Natural killer cell treated with Interleukin-12 subunit alpha and Interleukin-12 subunit beta and Interleukin-15 and Interleukin-18, amount 100 ng/mL, for 72 hours (primary cell): ENCODE measurements around the gene NR4A2. TPM values are rescaled to one million over a fixed set of nuclear protein-coding genes. Genes with fewer than 3 reads are reported as not detected.

Source experiments
- ATAC-seq, 2 donors: fragments of 150-1000 bp; cut with Tn5 transposase in 1 of 2; sonication (Bioruptor Pico), chemical (Tn5 transposase) in 1 of 2; 2 replicates each; pipeline ENCODE4 v1.10.0; 2021
- DNase-seq: peaks from one replicate; pipeline ENCODE4 v3.0.0; 2022; ENCODE audit warnings: low spot score
- H3K27ac Mint-ChIP-seq, 2 donors: 1 replicate in 1 of 2; 2 replicates in 1 of 2; pipeline ENCODE4 v1.8.0; 2022; ENCODE audit warnings: mixed read lengths in 2 of 2, mild to moderate bottlenecking in 1 of 2, moderate library complexity in 1 of 2
- H3K27me3 Mint-ChIP-seq, 2 donors: 1 replicate in 1 of 2; 2 replicates in 1 of 2; pipeline ENCODE4 v1.8.0; 2022; ENCODE audit warnings: mixed read lengths in 2 of 2
- H3K36me3 Mint-ChIP-seq: one replicate; pipeline ENCODE4 v1.8.0; 2022; ENCODE audit warnings: mixed read lengths
- H3K4me1 Mint-ChIP-seq, 2 donors: 1 replicate in 1 of 2; 2 replicates in 1 of 2; pipeline ENCODE4 v1.8.0; 2022; ENCODE audit warnings: low read depth in 2 of 2, mixed read lengths in 2 of 2, mild to moderate bottlenecking in 1 of 2
- H3K4me3 Mint-ChIP-seq: one replicate; pipeline ENCODE4 v1.8.0; 2022; ENCODE audit warnings: mixed read lengths
- H3K9me3 Mint-ChIP-seq: 2 replicates; pipeline ENCODE4 v1.8.0; 2022; ENCODE audit warnings: mixed read lengths
- total RNA-seq, 2 donors: library from RNA; stranded (reverse); gene quantifications; one replicate each; pipeline ENCODE4 v1.2.3, GENCODE V29; 2022

Gene NR4A2
- total RNA-seq, 2 donors from 2014 or later, result 2.7 to 4.2 TPM

DNA sequence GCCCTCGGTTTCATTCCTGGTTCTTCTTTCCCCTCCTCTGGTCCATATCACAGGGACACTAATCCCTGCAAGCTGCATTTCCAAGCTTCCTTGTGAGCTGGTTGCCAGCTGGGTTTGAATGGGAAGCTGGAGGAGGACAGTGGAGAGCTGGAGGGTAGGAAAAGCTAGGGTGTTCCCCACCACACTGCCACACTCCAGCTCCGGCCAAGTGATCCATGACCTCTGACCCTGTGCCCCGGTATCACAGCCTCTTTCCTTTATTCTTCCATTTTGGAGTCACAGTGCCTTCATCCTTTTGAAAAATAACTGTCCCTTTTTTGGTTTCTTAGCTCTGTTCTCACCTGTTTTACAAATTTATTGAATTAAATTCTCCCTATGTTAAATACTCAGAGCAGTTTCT lies 13.1 kb upstream of the NR4A2 start:
- Mint-ChIP-seq H3K27me3 (no peaks in the 10 kb centered on the region), H3K4me1 (peaks cover 12 to 17% of the 10 kb centered on the region in 2 donors), H3K9me3 (no peaks in the 10 kb centered on the region), H3K27ac (no peak overlapping the region), H3K4me3 (no peak overlapping the region), H3K36me3 (no peaks in the 10 kb centered on the region)
- ATAC-seq (no peak), DNase-seq (no peak)

DNA sequence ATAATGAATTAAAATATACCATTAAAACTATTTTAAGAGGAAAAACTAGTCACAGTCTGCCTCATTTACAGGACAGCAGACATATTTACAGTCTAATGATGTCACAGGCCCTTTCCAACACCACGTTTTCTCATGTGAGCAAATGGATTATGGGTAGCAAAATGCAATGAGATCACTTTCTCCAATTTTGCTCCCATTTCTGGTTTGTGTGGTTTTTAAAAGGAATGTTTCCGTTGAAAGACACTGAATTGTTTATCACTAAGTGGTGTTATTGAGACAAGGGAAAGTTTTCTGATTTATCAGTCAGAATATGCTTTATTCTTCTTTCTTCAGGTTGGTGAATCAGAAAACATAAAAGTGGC lies 11.4 kb upstream of the NR4A2 start:
- no peak for ATAC-seq
- no peaks in the 10 kb centered on the region for H3K36me3 Mint-ChIP-seq
- no peak overlapping the region for H3K4me3 Mint-ChIP-seq
- H3K27me3 Mint-ChIP-seq, result no peaks in the 10 kb centered on the region
- H3K4me1 Mint-ChIP-seq, result peaks cover 17 to 28% of the 10 kb centered on the region in 2 donors
- H3K27ac Mint-ChIP-seq, result peak overlapping the region in 1 of 2 donors; percentile 96
- DNase-seq, result no peak
- H3K9me3 Mint-ChIP-seq, result no peaks in the 10 kb centered on the region

DNA sequence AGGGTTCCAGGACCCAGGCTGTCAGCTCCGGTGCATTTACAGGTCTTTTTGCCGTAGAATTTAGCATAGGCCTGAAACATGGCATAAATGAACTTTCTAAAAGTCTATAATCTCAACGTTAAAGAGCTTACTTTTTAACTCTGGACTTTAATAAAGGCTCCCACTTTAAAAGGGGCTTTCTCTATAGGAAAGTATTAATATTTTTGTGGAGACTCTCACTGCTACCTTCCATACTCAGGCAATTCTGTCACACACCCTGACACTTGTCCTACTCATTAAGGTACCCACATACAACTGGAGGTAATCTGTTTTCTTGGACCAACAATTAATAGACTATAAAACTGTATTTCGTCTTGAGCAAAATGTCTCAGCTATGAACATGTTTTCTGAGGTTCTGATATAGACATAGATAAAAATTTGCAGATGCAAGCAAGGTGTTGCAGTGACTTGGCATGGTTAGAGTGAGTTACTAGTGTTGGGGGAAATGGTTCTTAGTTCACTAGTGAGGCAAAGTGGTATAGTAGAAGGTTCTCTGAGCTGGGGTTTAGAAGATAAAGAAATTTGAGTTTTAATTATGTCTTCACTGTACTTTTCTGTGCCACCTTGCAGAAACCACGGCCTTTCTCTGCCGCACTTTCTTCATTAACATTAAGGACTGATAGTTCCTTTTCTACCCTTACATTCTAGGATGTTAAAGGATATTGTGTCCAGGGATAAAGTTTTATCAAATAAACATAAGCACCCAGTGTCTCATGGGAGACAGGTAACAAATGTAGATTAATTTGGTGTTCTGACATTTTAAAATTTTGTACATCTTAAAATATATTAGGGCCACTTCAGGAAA lies 10.8 kb upstream of the NR4A2 start:
- no peak for ATAC-seq
- H3K36me3 Mint-ChIP-seq, result no peaks in the 10 kb centered on the region

DNA sequence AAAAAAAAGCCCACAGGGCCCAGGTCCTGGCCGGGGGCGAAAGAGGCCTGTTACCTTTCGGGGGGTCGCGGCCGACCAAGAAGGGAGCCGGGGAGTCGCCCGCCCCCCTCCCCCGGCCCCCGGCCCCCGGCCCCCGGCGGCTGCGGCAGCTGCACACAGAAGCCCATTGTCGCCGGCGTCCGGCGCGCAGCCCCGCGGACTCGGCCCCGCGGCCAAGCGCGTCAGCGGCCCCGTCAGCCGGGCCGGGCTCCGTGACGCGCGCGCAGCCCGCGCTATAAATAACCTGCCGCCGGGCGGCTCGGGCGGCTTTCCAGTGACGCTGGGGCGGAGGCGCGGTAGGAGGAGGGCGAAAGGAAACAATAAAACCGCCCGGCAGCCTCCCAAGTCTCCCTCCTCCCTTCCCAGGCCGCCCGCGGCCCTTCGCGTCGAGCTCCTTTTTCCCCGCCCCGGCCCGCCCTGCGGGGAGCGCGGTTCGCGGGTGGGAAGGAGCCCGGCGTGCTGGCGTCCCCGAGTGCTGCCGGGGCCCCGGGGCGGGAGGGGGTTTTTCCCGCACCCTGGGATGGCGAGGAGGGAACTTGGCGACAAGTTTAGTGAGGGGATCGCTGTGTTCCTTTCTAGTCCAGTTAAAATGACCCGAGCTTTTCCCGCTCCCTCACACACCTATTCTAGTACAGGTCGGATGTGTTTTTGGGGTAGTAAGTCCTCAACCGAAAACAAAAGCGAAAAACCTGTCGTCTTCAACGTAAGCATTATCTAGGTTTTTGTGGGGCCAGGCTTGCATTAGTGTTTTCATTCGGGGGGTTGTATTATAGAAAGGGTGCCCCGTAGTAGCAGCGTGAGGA lies 10.0 kb upstream of the NR4A2 start:
- DNase-seq, result peak; percentile 93
- H3K4me3 Mint-ChIP-seq, result peak overlapping the region; percentile 97
- H3K36me3 Mint-ChIP-seq, result no peaks in the 10 kb centered on the region
- peak; percentile 84 to 87 for ATAC-seq
- no peaks in the 10 kb centered on the region for H3K27me3 Mint-ChIP-seq
- H3K9me3 Mint-ChIP-seq, result no peaks in the 10 kb centered on the region
- peaks cover 17 to 28% of the 10 kb centered on the region in 2 donors for H3K4me1 Mint-ChIP-seq
- H3K27ac Mint-ChIP-seq, result peak overlapping the region; percentile 95 to 96

More for the DNA sequence above, 10.8 kb upstream of the NR4A2 start:
- DNase-seq, result no peak
- peaks cover 17 to 28% of the 10 kb centered on the region in 2 donors for H3K4me1 Mint-ChIP-seq
- peak overlapping the region; percentile 86 to 96 for H3K27ac Mint-ChIP-seq
- no peaks in the 10 kb centered on the region for H3K9me3 Mint-ChIP-seq
- H3K27me3 Mint-ChIP-seq, result no peaks in the 10 kb centered on the region
- H3K4me3 Mint-ChIP-seq, result peak overlapping the region; percentile 97

DNA sequence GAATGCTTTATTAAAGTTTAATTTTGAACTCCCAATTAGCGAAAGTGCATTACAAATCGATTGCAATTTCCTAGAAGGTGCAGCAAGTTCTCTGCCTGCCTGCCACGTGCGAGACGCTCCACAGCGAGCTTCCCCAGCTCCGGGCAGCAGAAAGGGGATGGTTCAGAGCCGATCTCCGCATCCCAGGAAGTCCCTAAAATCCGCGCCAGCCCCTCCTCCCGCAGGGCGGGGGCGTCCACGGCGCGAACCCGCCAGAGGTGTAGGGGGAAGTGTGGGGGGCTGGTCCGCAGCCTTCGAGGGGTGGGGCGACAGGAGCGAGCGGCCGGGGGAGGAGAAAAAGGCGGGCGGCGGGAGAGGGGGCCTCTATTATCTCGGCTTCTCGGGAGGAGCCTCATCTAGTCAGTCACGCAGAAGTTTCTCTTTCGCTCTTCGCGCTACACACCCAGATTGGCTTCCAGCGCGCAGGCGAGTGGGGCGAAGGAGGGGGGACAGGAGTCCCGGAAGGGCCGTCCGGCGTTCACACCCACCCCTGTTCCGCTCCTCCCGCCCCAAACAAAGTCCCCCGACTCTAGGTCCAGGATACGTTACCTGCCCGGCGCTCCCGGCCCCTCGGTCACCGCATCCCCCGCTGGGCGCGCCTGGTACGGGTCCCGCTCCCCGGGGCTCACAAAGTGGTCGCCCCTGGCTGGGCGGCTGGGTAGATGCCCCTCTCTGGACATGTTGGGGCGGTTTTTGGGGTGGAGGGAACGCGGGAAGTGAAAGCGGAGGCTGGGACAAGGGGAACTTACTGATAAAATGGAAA lies 9.1 kb upstream of the NR4A2 start:
- Mint-ChIP-seq H3K27ac (peak overlapping the region; percentile 95 to 96), H3K27me3 (no peaks in the 10 kb centered on the region), H3K4me1 (peaks cover 17 to 28% of the 10 kb centered on the region in 2 donors), H3K36me3 (no peaks in the 10 kb centered on the region), H3K4me3 (peak overlapping the region; percentile 97), H3K9me3 (no peaks in the 10 kb centered on the region)
- ATAC-seq (peak; percentile 89 to 91), DNase-seq (peak; percentile 90)

DNA sequence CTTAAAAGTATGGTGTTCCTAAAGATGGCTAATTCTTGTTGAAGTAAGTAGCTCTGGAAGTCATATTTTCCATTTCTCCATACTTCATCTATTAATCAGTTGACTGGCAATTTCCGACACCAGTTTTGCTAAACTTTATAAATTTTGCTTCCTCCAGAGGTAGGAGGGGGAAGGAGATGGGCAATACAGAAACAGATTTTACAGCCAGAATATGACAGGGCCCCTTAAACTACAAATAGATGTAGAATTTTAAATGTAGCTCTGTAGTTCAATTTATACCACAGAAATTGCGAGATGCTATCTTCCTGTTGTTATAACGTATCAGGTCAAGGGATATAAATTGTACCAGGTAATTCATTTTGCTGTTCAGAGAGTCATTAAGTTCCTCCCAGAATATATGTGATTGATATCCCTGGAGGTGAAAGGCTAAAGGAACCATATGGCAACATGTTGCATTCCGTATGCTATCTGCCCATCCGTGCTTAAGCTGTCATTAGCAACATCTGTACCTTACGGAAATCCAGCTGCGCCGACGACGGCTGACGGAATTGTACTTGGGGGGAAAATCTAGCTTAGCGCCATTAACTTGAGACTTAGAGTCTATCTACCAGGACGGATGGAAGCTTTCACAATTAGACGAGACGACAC lies 8.4 kb upstream of the NR4A2 start:
- peak overlapping the region; percentile 97 for H3K4me3 Mint-ChIP-seq
- peaks cover 17 to 28% of the 10 kb centered on the region in 2 donors for H3K4me1 Mint-ChIP-seq
- H3K27ac Mint-ChIP-seq, result peak overlapping the region; percentile 95 to 96
- H3K27me3 Mint-ChIP-seq, result no peaks in the 10 kb centered on the region
- H3K9me3 Mint-ChIP-seq, result no peaks in the 10 kb centered on the region
- ATAC-seq, result no peak
- no peak for DNase-seq
- no peaks in the 10 kb centered on the region for H3K36me3 Mint-ChIP-seq

DNA sequence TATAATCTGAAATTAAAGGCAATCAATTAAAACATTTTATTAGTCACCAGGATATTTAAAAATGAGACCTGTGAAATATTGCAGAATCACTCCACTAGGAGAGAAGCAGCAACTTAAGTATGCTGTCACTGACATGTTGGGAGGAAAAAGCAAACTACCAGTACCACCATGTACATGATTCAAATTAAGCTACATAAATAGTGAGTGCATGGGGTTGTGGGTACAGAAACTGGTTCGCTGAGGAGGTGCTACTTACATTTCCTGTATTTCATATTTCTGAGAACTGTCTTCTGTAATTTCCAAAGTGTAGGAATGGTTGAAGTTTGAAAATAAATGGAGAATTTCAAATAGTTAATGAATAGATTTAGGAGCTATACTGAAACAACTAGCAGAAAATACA lies 7.9 kb upstream of the NR4A2 start:
- ATAC-seq (no peak), DNase-seq (no peak)
- Mint-ChIP-seq H3K36me3 (no peaks in the 10 kb centered on the region), H3K4me3 (peak overlapping the region; percentile 97), H3K9me3 (no peaks in the 10 kb centered on the region), H3K4me1 (peaks cover 21 to 33% of the 10 kb centered on the region in 2 donors), H3K27me3 (no peaks in the 10 kb centered on the region), H3K27ac (peak overlapping the region; percentile 95 to 96)

DNA sequence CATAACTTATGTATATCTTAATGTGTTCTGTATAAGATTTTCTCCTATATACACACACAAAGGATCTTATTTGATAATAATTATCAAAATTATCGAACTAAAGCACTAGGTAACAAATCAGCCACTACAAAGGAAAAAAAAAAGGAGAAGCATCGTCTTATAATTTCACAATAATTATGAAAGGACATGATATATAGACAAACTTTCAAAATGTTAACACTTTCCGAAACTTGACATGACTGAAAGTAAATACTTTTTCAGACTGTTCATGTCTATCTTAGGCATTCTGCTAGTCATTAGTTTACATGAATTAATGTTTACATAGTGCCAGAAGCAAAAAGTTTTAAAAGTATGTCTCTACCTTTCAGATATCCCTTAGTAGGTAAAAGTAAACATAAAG lies 7.3 kb upstream of the NR4A2 start:
- no peaks in the 10 kb centered on the region for H3K27me3 Mint-ChIP-seq
- no peak for ATAC-seq
- peak overlapping the region; percentile 47 to 96 for H3K27ac Mint-ChIP-seq
- H3K9me3 Mint-ChIP-seq, result no peaks in the 10 kb centered on the region
- peaks cover 25 to 38% of the 10 kb centered on the region in 2 donors for H3K4me1 Mint-ChIP-seq
- H3K36me3 Mint-ChIP-seq, result no peaks in the 10 kb centered on the region
- H3K4me3 Mint-ChIP-seq, result peak overlapping the region; percentile 97
- no peak for DNase-seq

DNA sequence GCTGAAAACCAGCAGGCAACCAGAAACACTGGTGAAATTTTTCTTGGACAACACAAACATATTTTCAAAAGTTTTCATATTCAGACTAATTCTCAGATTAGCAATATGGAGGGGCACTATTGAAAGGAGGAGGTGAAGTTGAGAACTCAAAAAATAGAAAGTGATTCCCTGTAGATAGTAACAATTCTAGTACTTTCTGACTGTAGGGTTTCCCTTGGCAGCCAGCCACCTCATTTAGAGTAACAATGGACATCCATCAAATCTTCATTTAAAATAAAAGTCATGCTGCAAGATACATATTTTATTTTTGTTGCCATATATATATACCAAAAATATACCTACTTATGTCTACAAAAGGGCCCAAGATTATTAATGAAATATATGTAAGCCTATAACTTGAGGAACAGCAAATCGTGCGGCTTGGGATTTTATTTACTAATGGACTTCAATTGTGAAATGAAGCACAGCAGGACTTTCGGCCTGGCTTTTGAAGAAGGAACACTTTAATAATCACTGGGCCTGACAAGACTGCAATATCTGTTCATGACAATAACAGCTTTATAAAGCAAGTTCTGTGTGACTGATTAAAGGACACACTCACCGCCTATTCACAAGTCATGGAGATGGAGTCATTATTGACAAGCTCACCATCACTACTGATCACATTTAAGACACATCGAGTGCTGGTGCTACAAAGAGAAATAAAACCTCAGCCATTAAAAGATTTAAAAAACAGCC lies 6.8 kb upstream of the NR4A2 start:
- H3K27ac Mint-ChIP-seq, result peak overlapping the region; percentile 47 to 96
- H3K27me3 Mint-ChIP-seq, result no peaks in the 10 kb centered on the region
- ATAC-seq (no peak), DNase-seq (no peak)
- H3K4me1 Mint-ChIP-seq, result peaks cover 30 to 44% of the 10 kb centered on the region in 2 donors
- H3K36me3 Mint-ChIP-seq, result no peaks in the 10 kb centered on the region
- no peaks in the 10 kb centered on the region for H3K9me3 Mint-ChIP-seq
- H3K4me3 Mint-ChIP-seq, result peak overlapping the region; percentile 97

DNA sequence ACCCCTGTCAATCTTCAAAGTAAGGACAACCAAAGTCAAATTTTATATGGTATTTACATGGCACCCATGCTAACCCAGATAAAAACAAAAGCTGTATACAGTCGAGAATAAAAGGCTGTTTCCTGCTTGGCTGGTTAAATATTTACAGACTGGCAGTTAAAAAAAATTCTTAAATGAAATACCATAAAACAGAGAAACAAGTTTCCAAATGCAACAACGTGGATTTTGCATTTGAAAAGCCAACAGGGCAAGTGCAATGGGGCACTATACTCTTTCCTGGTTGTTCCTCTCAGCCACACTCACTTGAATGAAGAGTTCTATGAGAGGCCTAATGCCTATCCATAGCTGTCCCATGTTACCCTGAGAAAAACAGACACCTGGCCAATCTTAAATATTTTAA lies 6.1 kb upstream of the NR4A2 start:
- Mint-ChIP-seq H3K27ac (peak overlapping the region in 1 of 2 donors; percentile 96), H3K4me1 (peaks cover 34 to 49% of the 10 kb centered on the region in 2 donors), H3K36me3 (no peaks in the 10 kb centered on the region), H3K4me3 (peak overlapping the region; percentile 97), H3K9me3 (no peaks in the 10 kb centered on the region), H3K27me3 (no peaks in the 10 kb centered on the region)
- DNase-seq, result no peak
- ATAC-seq, result no peak

DNA sequence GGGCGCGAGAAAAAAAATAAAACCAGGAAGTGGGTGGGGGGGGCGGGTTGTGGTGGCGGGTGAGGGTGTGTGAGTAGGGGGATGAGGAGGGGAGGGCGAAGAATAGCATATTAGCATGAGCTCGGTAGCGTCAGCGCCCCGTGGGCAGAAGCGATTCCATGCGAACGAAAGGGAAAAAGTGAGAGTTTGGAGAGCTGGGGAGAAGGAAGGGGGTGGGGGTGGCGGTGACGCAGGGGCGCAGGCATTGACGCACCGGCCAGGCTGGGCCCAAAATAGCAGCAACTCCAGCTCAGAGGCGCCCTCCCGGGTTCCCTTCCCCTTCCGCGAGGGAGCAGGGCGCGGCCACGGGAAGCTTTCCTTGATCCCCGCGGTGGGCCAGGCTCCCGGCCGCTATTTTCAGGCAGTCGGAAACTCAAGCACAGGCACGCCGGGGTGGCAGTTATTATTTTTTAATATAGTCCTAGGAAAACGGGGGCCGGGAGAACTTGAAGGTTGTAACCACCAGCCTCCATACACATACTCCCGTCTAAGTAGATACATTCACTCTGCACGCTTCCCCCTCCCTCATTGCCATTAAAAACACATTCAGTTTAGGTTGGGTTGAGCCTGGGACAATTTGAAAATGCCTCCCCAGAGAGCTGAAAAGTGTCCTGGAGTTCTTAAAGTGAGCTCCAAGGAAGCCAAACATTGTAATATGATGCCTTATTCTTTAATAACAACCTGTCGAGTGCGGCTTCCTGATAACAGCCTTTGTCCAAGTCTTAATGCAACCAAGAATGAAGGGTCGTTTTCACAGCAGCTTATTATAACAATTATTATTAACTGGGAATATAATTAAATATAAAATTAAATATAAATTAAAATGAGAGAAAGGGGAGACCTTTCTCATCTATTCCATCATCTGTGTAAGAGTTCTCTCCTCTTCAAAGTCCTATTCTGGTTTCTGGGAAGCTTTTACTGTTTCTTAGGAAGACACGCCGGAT lies 2.3 kb upstream of the NR4A2 start:
- no peaks in the 10 kb centered on the region for H3K9me3 Mint-ChIP-seq
- H3K27ac Mint-ChIP-seq, result peak overlapping the region; percentile 97
- DNase-seq (peak; percentile 85), ATAC-seq (peak; percentile 62 to 75)
- peaks cover 53 to 56% of the 10 kb centered on the region in 2 donors for H3K4me1 Mint-ChIP-seq
- H3K36me3 Mint-ChIP-seq, result no peaks in the 10 kb centered on the region
- H3K4me3 Mint-ChIP-seq, result peak overlapping the region; percentile 97
- peaks cover 10 to 15% of the 10 kb centered on the region in 2 donors for H3K27me3 Mint-ChIP-seq
